DND-41 (cell line): ENCODE results near the gene OR1F1.
"Not testable (repeated sequence)": the region's sequence is repeated elsewhere in the genome, so short reads cannot be mapped to it uniquely, and the experiment has no call there.

Source experiments
- ATAC-seq: fragments of 200-7000 bp; cut with Tn5 transposase; 3 replicates; pipeline ENCODE4 v1.9.1; 2021; ENCODE audit warnings: low read depth; ENCODE audit not compliant: insufficient read depth
- DNase-seq: peaks from one replicate; pipeline ENCODE4 v3.0.0-alpha.2; 2020
- H2AFZ ChIP-seq: 2 replicates; pipeline ENCODE4 v1.6.0; 2012; ENCODE audit warnings: low read depth, low read length
- H3K27ac ChIP-seq: 2 replicates; pipeline ENCODE4 v1.5.1; 2012; ENCODE audit warnings: low read length, inconsistent platforms
- H3K27me3 ChIP-seq: fragments of 200-600 bp; sonication (generic); 2 replicates; pipeline ENCODE4 v1.6.0; 2012; ENCODE audit warnings: low read length, mild to moderate bottlenecking, inconsistent platforms; ENCODE audit not compliant: insufficient read depth, poor library complexity
- H3K36me3 ChIP-seq: 2 replicates; pipeline ENCODE4 v1.5.1; 2012; ENCODE audit warnings: low read length, inconsistent platforms; ENCODE audit not compliant: insufficient read depth
- H3K4me1 ChIP-seq: 2 replicates; pipeline ENCODE4 v1.5.1; 2012; ENCODE audit warnings: mild to moderate bottlenecking, low read length; ENCODE audit not compliant: insufficient read depth
- H3K4me2 ChIP-seq: 2 replicates; pipeline ENCODE4 v1.6.0; 2012; ENCODE audit warnings: mild to moderate bottlenecking, moderate library complexity, low read length, inconsistent platforms; ENCODE audit not compliant: insufficient read depth
- H3K4me3 ChIP-seq, 2 experiments: fragments of 200-600 bp in 1 of 2; shearing (Covaris generic) in 1 of 2; 2 replicates each; pipeline ENCODE4 v1.5.1; 2012 to 2016; ENCODE audit warnings: inconsistent platforms in 2 of 2, low read length in 2 of 2, mild to moderate bottlenecking in 2 of 2, low read depth in 1 of 2, moderate library complexity in 1 of 2
- H3K79me2 ChIP-seq: 2 replicates; pipeline ENCODE4 v1.6.0; 2012; ENCODE audit warnings: low read length, inconsistent platforms; ENCODE audit not compliant: insufficient read depth
- H3K9ac ChIP-seq: 2 replicates; pipeline ENCODE4 v1.6.0; 2012; ENCODE audit warnings: low read depth, mild to moderate bottlenecking, inconsistent platforms, low read length, moderate library complexity
- H3K9me3 ChIP-seq: 2 replicates; pipeline ENCODE4 v1.5.1; 2012; ENCODE audit warnings: low read length, moderate library complexity, mild to moderate bottlenecking, inconsistent platforms; ENCODE audit not compliant: insufficient read depth, severe bottlenecking
- H4K20me1 ChIP-seq: 2 replicates; pipeline ENCODE4 v1.6.0; 2012; ENCODE audit warnings: low read length; ENCODE audit not compliant: insufficient read depth
- EZH2 ChIP-seq: IDR thresholded peaks from 3 replicates; pipeline ENCODE4 v1.6.1; 2012; ENCODE audit warnings: borderline replicate concordance, low read depth, mild to moderate bottlenecking, moderate library complexity, low read length, inconsistent platforms; ENCODE audit not compliant: severe bottlenecking
- TF ChIP-seq, protein P1 (sequence below): IDR thresholded peaks from 2 replicates; pipeline ENCODE4 v1.5.1; 2012; ENCODE audit warnings: borderline replicate concordance, low read length, moderate library complexity, mild to moderate bottlenecking; ENCODE audit not compliant: poor library complexity, severe bottlenecking; ENCODE audit errors: extremely low read depth

Gene OR1F1

DNA sequence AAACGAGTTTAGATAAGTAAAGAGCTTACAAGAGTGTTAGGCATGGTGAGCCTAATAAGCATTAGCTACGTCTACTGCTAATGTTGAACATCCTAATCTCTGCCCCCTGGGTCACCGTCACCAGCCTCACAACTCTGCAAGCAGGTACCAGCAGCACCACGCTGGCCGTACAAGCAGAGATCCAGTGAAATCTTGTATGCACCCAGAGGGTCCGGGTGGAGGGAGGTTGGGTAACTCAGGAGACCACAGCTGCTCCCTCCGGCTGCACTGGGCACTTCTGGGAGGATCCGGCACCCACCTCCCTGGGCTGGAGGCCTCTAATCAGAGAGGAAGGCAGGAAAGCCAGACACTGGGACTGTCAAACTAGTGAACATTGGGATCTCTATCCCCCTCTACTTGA lies 8.4 kb upstream of the OR1F1 start:
- no peak for ATAC-seq
- Histone ChIP-seq H3K4me1 (no peaks in the 10 kb centered on the region), H3K36me3 (no peaks in the 10 kb centered on the region), H3K4me2 (no peak overlapping the region), H3K4me3 (no peak overlapping the region), H3K27ac (no peak overlapping the region), H3K27me3 (no peaks in the 10 kb centered on the region), H3K79me2 (no peaks in the 10 kb centered on the region), H3K9me3 (peaks cover 5% of the 10 kb centered on the region), H2AFZ (no peak overlapping the region), H3K9ac (no peak overlapping the region), H4K20me1 (no peaks in the 10 kb centered on the region)
- TF ChIP-seq, protein P1, sequence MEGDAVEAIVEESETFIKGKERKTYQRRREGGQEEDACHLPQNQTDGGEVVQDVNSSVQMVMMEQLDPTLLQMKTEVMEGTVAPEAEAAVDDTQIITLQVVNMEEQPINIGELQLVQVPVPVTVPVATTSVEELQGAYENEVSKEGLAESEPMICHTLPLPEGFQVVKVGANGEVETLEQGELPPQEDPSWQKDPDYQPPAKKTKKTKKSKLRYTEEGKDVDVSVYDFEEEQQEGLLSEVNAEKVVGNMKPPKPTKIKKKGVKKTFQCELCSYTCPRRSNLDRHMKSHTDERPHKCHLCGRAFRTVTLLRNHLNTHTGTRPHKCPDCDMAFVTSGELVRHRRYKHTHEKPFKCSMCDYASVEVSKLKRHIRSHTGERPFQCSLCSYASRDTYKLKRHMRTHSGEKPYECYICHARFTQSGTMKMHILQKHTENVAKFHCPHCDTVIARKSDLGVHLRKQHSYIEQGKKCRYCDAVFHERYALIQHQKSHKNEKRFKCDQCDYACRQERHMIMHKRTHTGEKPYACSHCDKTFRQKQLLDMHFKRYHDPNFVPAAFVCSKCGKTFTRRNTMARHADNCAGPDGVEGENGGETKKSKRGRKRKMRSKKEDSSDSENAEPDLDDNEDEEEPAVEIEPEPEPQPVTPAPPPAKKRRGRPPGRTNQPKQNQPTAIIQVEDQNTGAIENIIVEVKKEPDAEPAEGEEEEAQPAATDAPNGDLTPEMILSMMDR, result no peak
- TF ChIP-seq EZH2, result no peak
- DNase-seq, result no peak

DNA sequence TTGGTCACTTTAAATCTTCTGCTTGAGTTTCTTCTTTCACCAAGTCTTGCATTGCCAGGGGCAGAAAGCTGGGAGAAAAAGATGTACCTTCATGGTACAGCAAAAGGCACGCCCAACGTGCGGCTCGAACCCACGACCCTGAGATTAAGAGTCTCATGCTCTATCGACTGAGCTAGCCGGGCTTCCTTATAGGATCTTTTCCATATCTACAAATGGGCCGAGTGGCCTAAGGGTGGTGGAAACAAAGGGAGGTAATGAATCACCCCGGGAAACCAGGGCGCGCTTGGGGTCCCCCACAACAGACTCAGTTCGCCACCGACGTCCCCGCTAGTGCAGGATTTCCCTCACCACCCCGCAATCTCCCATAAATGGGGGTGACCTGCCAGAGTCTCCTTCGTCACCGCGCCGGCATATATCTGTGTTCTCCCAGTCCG lies 7.5 kb upstream of the OR1F1 start:
- Histone ChIP-seq H3K79me2 (no peaks in the 10 kb centered on the region), H3K4me1 (no peaks in the 10 kb centered on the region), H3K27me3 (no peaks in the 10 kb centered on the region), H3K9me3 (peaks cover 5% of the 10 kb centered on the region), H3K27ac (no peak overlapping the region), H3K4me2 (no peak overlapping the region), H2AFZ (no peak overlapping the region), H3K9ac (no peak overlapping the region), H3K4me3 (no peak overlapping the region), H3K36me3 (no peaks in the 10 kb centered on the region), H4K20me1 (no peaks in the 10 kb centered on the region)
- DNase-seq, result no peak
- no peak for ATAC-seq
- TF ChIP-seq, protein P1, result no peak
- TF ChIP-seq EZH2, result no peak

DNA sequence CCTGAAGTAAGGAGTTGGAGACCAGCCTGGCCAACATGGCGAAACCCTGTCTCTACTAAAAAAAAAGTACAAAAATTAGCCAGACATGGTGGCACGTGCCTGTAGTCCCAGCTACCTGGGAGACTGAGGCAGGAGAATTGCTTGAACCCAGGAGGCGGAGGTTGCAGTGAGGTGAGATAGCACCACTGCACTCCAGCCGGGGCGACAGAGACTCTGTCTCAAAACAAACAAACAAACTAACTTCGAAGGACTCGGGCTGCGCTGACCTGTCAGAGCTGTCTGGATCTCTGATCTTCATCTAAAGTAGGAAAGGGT lies 5.8 kb upstream of the OR1F1 start:
- not testable (repeated sequence) for H3K9ac ChIP-seq, H3K4me2 ChIP-seq, H3K27ac ChIP-seq, ATAC-seq, DNase-seq, H3K4me3 ChIP-seq, H3K9me3 ChIP-seq, H3K36me3 ChIP-seq, H3K27me3 ChIP-seq, H3K79me2 ChIP-seq, H4K20me1 ChIP-seq, H3K4me1 ChIP-seq, H2AFZ ChIP-seq

GRCh38 chr16:3182608-3183444 lies 5.2 kb upstream of the OR1F1 start:
- Histone ChIP-seq H4K20me1 (no peaks in the 10 kb centered on the region), H2AFZ (no peak overlapping the region), H3K27ac (no peak overlapping the region), H3K9ac (no peak overlapping the region), H3K4me3 (no peak overlapping the region), H3K36me3 (no peaks in the 10 kb centered on the region), H3K27me3 (no peaks in the 10 kb centered on the region), H3K4me2 (no peak overlapping the region), H3K79me2 (no peaks in the 10 kb centered on the region), H3K9me3 (peaks cover 5% of the 10 kb centered on the region), H3K4me1 (no peaks in the 10 kb centered on the region)
- ATAC-seq, result no peak
- no peak for TF ChIP-seq EZH2
- TF ChIP-seq, protein P1, result no peak
- no peak for DNase-seq
